Smooth muscle cell (in vitro differentiated cells): ENCODE data around the gene VAV2. TPM values are rescaled to one million over a fixed set of nuclear protein-coding genes. Genes with fewer than 3 reads are reported as not detected.

Experiments used
- DNase-seq: peaks from one replicate; lab custom pipeline; 2025; ENCODE audit not compliant: unreplicated experiment; lab: John Stamatoyannopoulos, UW
- H2AFZ ChIP-seq: fragments of 200-600 bp; sonication (generic); 2 replicates; pipeline ENCODE4 v1.6.0; 2016; ENCODE audit warnings: antibody characterized with exemption, low read depth, mild to moderate bottlenecking
- H3F3A ChIP-seq: fragments of 200-600 bp; sonication (generic); 2 replicates; pipeline ENCODE4 v1.6.0; 2017; ENCODE audit warnings: antibody characterized with exemption, low read depth
- H3K27ac ChIP-seq: fragments of 200-600 bp; sonication (generic); 2 replicates; pipeline ENCODE4 v1.5.1; 2016; ENCODE audit warnings: low read depth, mild to moderate bottlenecking
- H3K27me3 ChIP-seq: fragments of 200-600 bp; sonication (generic); 2 replicates; pipeline ENCODE4 v1.6.1; 2016; ENCODE audit warnings: low read depth, mild to moderate bottlenecking
- H3K36me3 ChIP-seq: fragments of 200-600 bp; sonication (generic); 2 replicates; pipeline ENCODE4 v1.5.1; 2016; ENCODE audit warnings: low read depth
- H3K4me1 ChIP-seq: fragments of 200-600 bp; sonication (generic); 2 replicates; pipeline ENCODE4 v1.5.1; 2016; ENCODE audit warnings: low read depth
- H3K4me2 ChIP-seq: fragments of 200-600 bp; sonication (generic); 2 replicates; pipeline ENCODE4 v1.6.0; 2016; ENCODE audit warnings: mild to moderate bottlenecking
- H3K4me3 ChIP-seq: fragments of 200-600 bp; sonication (generic); 2 replicates; pipeline ENCODE4 v1.5.1; 2016; ENCODE audit warnings: mild to moderate bottlenecking
- H3K79me2 ChIP-seq: fragments of 200-600 bp; sonication (generic); 2 replicates; pipeline ENCODE4 v1.6.0; 2016; ENCODE audit warnings: low read depth, mild to moderate bottlenecking
- H3K9ac ChIP-seq: fragments of 200-600 bp; sonication (generic); 2 replicates; pipeline ENCODE4 v1.6.0; 2016; ENCODE audit warnings: low read depth
- H3K9me3 ChIP-seq: fragments of 200-600 bp; sonication (generic); replicated peaks from 2 replicates; pipeline ENCODE4 v1.5.1; 2016; ENCODE audit warnings: low read depth
- H4K20me1 ChIP-seq: fragments of 200-600 bp; sonication (generic); 2 replicates; pipeline ENCODE4 v1.6.0; 2016; ENCODE audit warnings: low read depth
- CTCF ChIP-seq: fragments of 200-600 bp; sonication (generic); IDR thresholded peaks from 2 replicates; pipeline ENCODE4 v1.5.1; 2017; ENCODE audit warnings: borderline replicate concordance, mild to moderate bottlenecking, antibody characterized with exemption; ENCODE audit not compliant: insufficient read depth, poor library complexity, severe bottlenecking
- WGBS: methylation state at CpG from one replicate; pipeline ENCODE4 v1.1.7; 2016; ENCODE audit warnings: low lambda C conversion rate; 5-methylcytosine and 5-hydroxymethylcytosine counted together
- polyA plus RNA-seq: library from polyadenylated mRNA; unstranded; fragments of >200 nt; fragmentation: Nextera tagmentation; extraction: Ambion mirVana; gene quantifications from 2 replicates; pipeline ENCODE4 v1.2.1, GENCODE V29; 2016
- total RNA-seq: library from RNA; depleted of rRNA; stranded (reverse); fragments of >200 nt; gene quantifications from 2 replicates; pipeline ENCODE4 v1.2.3, GENCODE V29; 2014

The VAV2 gene
- total and polyA plus RNA-seq, 2 experiments from 2014 or later = 26.2 to 35.3 TPM

GRCh38 chr9:133857639-133858038 is 134.5 kb downstream of the VAV2 start:
- H3K4me3 ChIP-seq = no peak overlapping the region
- no peak overlapping the region for H2AFZ ChIP-seq
- H3K79me2 ChIP-seq = peaks cover 45% of the 10 kb centered on the region
- H3K36me3 ChIP-seq = no peaks in the 10 kb centered on the region
- no peaks in the 10 kb centered on the region for H3K4me1 ChIP-seq
- H3K9ac ChIP-seq = no peak overlapping the region
- DNase-seq = no peak
- H3K9me3 ChIP-seq = no peaks in the 10 kb centered on the region
- 95% methylated on average over 9 of the region's 9 CpGs for WGBS
- no peaks in the 10 kb centered on the region for H3K27me3 ChIP-seq
- H3F3A ChIP-seq = no peaks in the 10 kb centered on the region
- TF ChIP-seq CTCF = no peak
- no peak overlapping the region for H3K27ac ChIP-seq
- H3K4me2 ChIP-seq = no peak overlapping the region
- H4K20me1 ChIP-seq = peaks cover 90% of the 10 kb centered on the region

- Histone ChIP-seq H3K79me2 (peaks cover 45% of the 10 kb centered on the region), H3K4me2 (no peak overlapping the region), H3K9ac (no peak overlapping the region), H3K9me3 (no peaks in the 10 kb centered on the region), H2AFZ (no peak overlapping the region), H3F3A (no peaks in the 10 kb centered on the region), H3K4me3 (no peak overlapping the region), H3K36me3 (no peaks in the 10 kb centered on the region), H3K27ac (peak overlapping the region; percentile 66), H3K27me3 (no peaks in the 10 kb centered on the region), H4K20me1 (peaks cover 90% of the 10 kb centered on the region), H3K4me1 (no peaks in the 10 kb centered on the region)
- no peak for TF ChIP-seq CTCF
- DNase-seq = no peak
- 92% methylated on average over 12 of the region's 12 CpGs for WGBS
These were observed 135.3 kb downstream of the VAV2 start for GRCh38 chr9:133856798-133857197.

- Histone ChIP-seq H3K27me3 (no peaks in the 10 kb centered on the region), H3K9ac (no peak overlapping the region), H4K20me1 (peaks cover 90% of the 10 kb centered on the region), H2AFZ (no peak overlapping the region), H3K4me3 (no peak overlapping the region), H3K9me3 (no peaks in the 10 kb centered on the region), H3K79me2 (peaks cover 42% of the 10 kb centered on the region), H3K36me3 (no peaks in the 10 kb centered on the region), H3K27ac (peak overlapping the region; percentile 66), H3F3A (no peaks in the 10 kb centered on the region), H3K4me2 (peak overlapping the region; percentile 17), H3K4me1 (no peaks in the 10 kb centered on the region)
- peak; percentile 24 for DNase-seq
- 67% methylated on average over 18 of the region's 20 CpGs for WGBS
- no peak for TF ChIP-seq CTCF
These were observed 136.2 kb downstream of the VAV2 start for GRCh38 chr9:133855802-133856521.

- TF ChIP-seq CTCF = no peak
- Histone ChIP-seq H3K4me1 (no peaks in the 10 kb centered on the region), H3K9ac (no peak overlapping the region), H3K4me3 (no peak overlapping the region), H3K27ac (peak overlapping the region; percentile 66), H3F3A (no peaks in the 10 kb centered on the region), H3K79me2 (peaks cover 45% of the 10 kb centered on the region), H4K20me1 (peaks cover 94% of the 10 kb centered on the region), H3K9me3 (no peaks in the 10 kb centered on the region), H3K27me3 (no peaks in the 10 kb centered on the region), H3K36me3 (no peaks in the 10 kb centered on the region), H2AFZ (no peak overlapping the region), H3K4me2 (no peak overlapping the region)
- DNase-seq = no peak
- WGBS = 91% methylated on average over 15 of the region's 15 CpGs
These were observed 136.8 kb downstream of the VAV2 start for GRCh38 chr9:133855371-133855770.
